B cell (primary cell): Measurements from ENCODE around the gene FAAH2. TPM values are rescaled to one million over a fixed set of nuclear protein-coding genes. Genes with fewer than 3 reads are reported as not detected.
A peak's percentile ranks its signal among the peaks of the same experiment; 100 is the strongest.

ENCODE experiments used
- ATAC-seq: fragments of 200-7000 bp; cut with Tn5 transposase; one replicate; pipeline ENCODE4 v1.10.0; 2021; ENCODE audit warnings: low read depth, mild to moderate bottlenecking, moderate number of reproducible peaks, moderate library complexity
- CTCF ChIA-PET: fragments of 350-600 bp; sonication (Branson Sonifier 250); formaldehyde crosslinking; loops from one replicate; lab custom pipeline; 2021; ENCODE audit warnings: antibody characterized with exemption, inconsistent platforms; lab: Charles Lee
- POLR2A ChIA-PET: fragments of 350-600 bp; sonication (Branson Sonifier 250); formaldehyde crosslinking; loops from one replicate; lab custom pipeline; 2021; ENCODE audit warnings: antibody characterized with exemption; lab: Charles Lee
- DNase-seq: peaks from one replicate; pipeline ENCODE4 v3.0.0; 2013
- H2AFZ ChIP-seq: 2 replicates; pipeline ENCODE4 v1.6.1; 2012; ENCODE audit warnings: mild to moderate bottlenecking, low read depth, low read length; ENCODE audit not compliant: insufficient read depth, poor library complexity, severe bottlenecking
- H3K27ac ChIP-seq, 2 donors: 1 replicate in 1 of 2; 2 replicates in 1 of 2; pipeline ENCODE4 v1.5.1; 2012 to 2013; ENCODE audit warnings: low read length in 2 of 2, mild to moderate bottlenecking in 2 of 2, moderate library complexity in 1 of 2
- H3K27me3 ChIP-seq, 4 experiments: fragments of 200-600 bp in 1 of 4; sonication (generic) in 1 of 4; replicated peaks in 1 of 4; 1 replicate in 2 of 4; 2 replicates in 2 of 4; pipeline versions ENCODE4 v1.6.1 to v1.7.0; 2013 to 2016; ENCODE audit warnings: low read length in 3 of 4, mild to moderate bottlenecking in 2 of 4, mixed read lengths in 1 of 4, moderate library complexity in 1 of 4; ENCODE audit not compliant: insufficient read depth in 4 of 4, control insufficient read depth in 3 of 4; ENCODE audit errors: control extremely low read depth in 1 of 4
- H3K36me3 ChIP-seq, 2 experiments: replicated peaks in 1 of 2; 1 replicate in 1 of 2; 2 replicates in 1 of 2; pipeline versions ENCODE4 v1.6.1 to v1.7.1; 2013; ENCODE audit warnings: low read length in 1 of 2; ENCODE audit not compliant: insufficient read depth in 2 of 2, control insufficient read depth in 1 of 2; ENCODE audit errors: control extremely low read depth in 1 of 2, extremely low read depth in 1 of 2
- H3K4me1 ChIP-seq, 2 donors: fragments of 200-600 bp in 1 of 2; sonication (generic) in 1 of 2; 1 replicate in 1 of 2; 2 replicates in 1 of 2; pipeline versions ENCODE4 v1.5.1 to v1.6.1; 2013 to 2017; ENCODE audit warnings: low read length in 2 of 2; ENCODE audit not compliant: control insufficient read depth in 2 of 2, insufficient read depth in 2 of 2
- H3K4me2 ChIP-seq: replicated peaks from 2 replicates; pipeline ENCODE3; 2012; ENCODE audit warnings: mild to moderate bottlenecking, low read depth, low read length; ENCODE audit not compliant: poor library complexity, severe bottlenecking
- H3K4me3 ChIP-seq, 5 experiments: fragments of 200-600 bp in 1 of 5; sonication (generic) in 1 of 5; 1 replicate in 3 of 5; 2 replicates in 2 of 5; pipeline versions ENCODE4 v1.5.1 to v1.7.0; 2011 to 2016; ENCODE audit warnings: low read length in 4 of 5, mild to moderate bottlenecking in 4 of 5, low read depth in 2 of 5, control low read depth in 1 of 5, moderate library complexity in 1 of 5; ENCODE audit not compliant: insufficient read depth in 1 of 5; ENCODE audit errors: control extremely low read depth in 1 of 5, extremely low read depth in 1 of 5
- H3K79me2 ChIP-seq: fragments of 200-600 bp; sonication (generic); one replicate; pipeline ENCODE4 v1.6.0; 2016; ENCODE audit warnings: low read length; ENCODE audit not compliant: control insufficient read depth, insufficient read depth
- H3K9ac ChIP-seq: fragments of 200-600 bp; sonication (generic); 2 replicates; pipeline ENCODE4 v1.6.1; 2017; ENCODE audit warnings: mild to moderate bottlenecking, low read length, moderate library complexity
- H3K9me3 ChIP-seq, 3 donors: one replicate each; pipeline versions ENCODE4 v1.6.1 to v1.7.1; 2013; ENCODE audit warnings: low read length in 2 of 3; ENCODE audit not compliant: control insufficient read depth in 2 of 3, insufficient read depth in 1 of 3; ENCODE audit errors: control extremely low read depth in 1 of 3
- H4K20me1 ChIP-seq: 2 replicates; pipeline ENCODE4 v1.6.0; 2012; ENCODE audit warnings: mild to moderate bottlenecking, low read length; ENCODE audit not compliant: insufficient read depth, control insufficient read depth, poor library complexity, severe bottlenecking
- H3K27ac Mint-ChIP-seq: one replicate; pipeline ENCODE4 v1.8.0; 2021; ENCODE audit warnings: mixed read lengths
- H3K27me3 Mint-ChIP-seq: one replicate; pipeline ENCODE4 v1.8.0; 2021; ENCODE audit warnings: mixed read lengths
- H3K4me1 Mint-ChIP-seq: one replicate; pipeline ENCODE4 v1.8.0; 2021; ENCODE audit warnings: mixed read lengths
- H3K4me3 Mint-ChIP-seq: one replicate; pipeline ENCODE4 v1.8.0; 2021; ENCODE audit warnings: mixed read lengths
- H3K9me3 Mint-ChIP-seq: one replicate; pipeline ENCODE4 v1.8.0; 2022; ENCODE audit warnings: mixed read lengths; ENCODE audit not compliant: insufficient read depth
- EZH2 ChIP-seq: IDR thresholded peaks from 2 replicates; pipeline ENCODE4 v1.6.1; 2012; ENCODE audit warnings: borderline replicate concordance, low read depth, mild to moderate bottlenecking, moderate library complexity, low read length; ENCODE audit not compliant: insufficient read depth, poor library complexity, severe bottlenecking
- WGBS: methylation state at CpG from one replicate; pipeline ENCODE4 v1.1.5; 2013; ENCODE audit warnings: missing lambda C conversion rate; ENCODE audit not compliant: insufficient coverage; 5-methylcytosine and 5-hydroxymethylcytosine counted together
- intact Hi-C: fragments of 100-400 bp; cut with micrococcal nuclease; formaldehyde crosslinking; loops from one replicate; pipeline ENCODE4 v1.10.0; 2022
- polyA plus RNA-seq: library from polyadenylated mRNA; depleted of rRNA; stranded (reverse); fragments of >200 nt; gene quantifications from 2 replicates; pipeline ENCODE4 v1.2.3, GENCODE V29; 2012
- total RNA-seq, 2 donors: library from RNA; stranded (reverse); fragments of 120-200 nt in 1 of 2; gene quantifications; 1 replicate in 1 of 2; 2 replicates in 1 of 2; pipeline versions ENCODE4 v1.2.3 to v1.2.4, GENCODE V29; 2013 to 2022
- TF ChIP-seq, protein P1 (sequence below): fragments of 200-600 bp; IDR thresholded peaks from one replicate; pipeline ENCODE4 v1.8.0; 2022; ENCODE audit warnings: antibody characterized with exemption, mild to moderate bottlenecking

FAAH2 gene
- total and polyA plus RNA-seq, 2 donors (not counting 1 experiment from before 2014, with no cell fraction given), result 0.85 to 18.0 TPM

DNA sequence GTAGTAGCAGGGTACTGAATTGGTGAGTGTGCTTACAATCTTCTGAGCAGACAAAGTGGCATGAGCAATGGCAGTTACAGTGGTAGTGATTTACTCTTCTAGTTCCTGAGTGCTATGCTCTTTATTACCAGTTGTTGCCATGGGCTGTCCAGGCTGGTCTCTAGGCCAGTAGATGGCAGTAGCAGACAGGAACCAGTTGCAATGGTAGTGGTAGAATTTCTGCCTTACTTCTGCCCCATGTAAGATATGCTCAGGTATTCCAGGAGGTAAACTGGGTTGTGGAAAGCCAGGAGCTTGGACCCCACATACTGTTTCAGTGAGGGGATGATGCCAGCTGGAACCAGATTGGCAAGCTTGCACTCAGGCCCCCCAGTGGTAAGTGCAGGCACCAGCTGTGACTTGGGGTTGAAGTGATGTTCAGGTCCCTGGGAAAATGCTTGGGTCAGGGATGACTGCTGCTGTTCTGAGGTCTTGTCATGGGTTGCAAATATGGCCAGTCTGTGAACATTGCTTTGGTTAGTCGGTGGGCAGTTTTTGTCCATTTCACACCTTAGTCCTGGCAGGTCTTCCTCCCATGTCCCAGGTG, 242.3 kb downstream of the FAAH2 start:
- Histone ChIP-seq H3K79me2 (no peaks in the 10 kb centered on the region), H3K4me1 (no peaks in the 10 kb centered on the region), H3K4me3 (no peak overlapping the region), H3K27ac (no peak overlapping the region), H3K9ac (no peak overlapping the region), H3K27me3 (no peaks in the 10 kb centered on the region), H3K4me2 (no peak overlapping the region), H4K20me1 (no peaks in the 10 kb centered on the region), H2AFZ (no peak overlapping the region), H3K9me3 (no peaks in the 10 kb centered on the region), H3K36me3 (no peaks in the 10 kb centered on the region)
- Mint-ChIP-seq H3K4me1 (no peaks in the 10 kb centered on the region), H3K27me3 (peaks cover 3% of the 10 kb centered on the region), H3K4me3 (no peak overlapping the region), H3K27ac (no peak overlapping the region), H3K9me3 (peaks cover 2% of the 10 kb centered on the region)
- TF ChIP-seq, protein P1, sequence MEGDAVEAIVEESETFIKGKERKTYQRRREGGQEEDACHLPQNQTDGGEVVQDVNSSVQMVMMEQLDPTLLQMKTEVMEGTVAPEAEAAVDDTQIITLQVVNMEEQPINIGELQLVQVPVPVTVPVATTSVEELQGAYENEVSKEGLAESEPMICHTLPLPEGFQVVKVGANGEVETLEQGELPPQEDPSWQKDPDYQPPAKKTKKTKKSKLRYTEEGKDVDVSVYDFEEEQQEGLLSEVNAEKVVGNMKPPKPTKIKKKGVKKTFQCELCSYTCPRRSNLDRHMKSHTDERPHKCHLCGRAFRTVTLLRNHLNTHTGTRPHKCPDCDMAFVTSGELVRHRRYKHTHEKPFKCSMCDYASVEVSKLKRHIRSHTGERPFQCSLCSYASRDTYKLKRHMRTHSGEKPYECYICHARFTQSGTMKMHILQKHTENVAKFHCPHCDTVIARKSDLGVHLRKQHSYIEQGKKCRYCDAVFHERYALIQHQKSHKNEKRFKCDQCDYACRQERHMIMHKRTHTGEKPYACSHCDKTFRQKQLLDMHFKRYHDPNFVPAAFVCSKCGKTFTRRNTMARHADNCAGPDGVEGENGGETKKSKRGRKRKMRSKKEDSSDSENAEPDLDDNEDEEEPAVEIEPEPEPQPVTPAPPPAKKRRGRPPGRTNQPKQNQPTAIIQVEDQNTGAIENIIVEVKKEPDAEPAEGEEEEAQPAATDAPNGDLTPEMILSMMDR, result no peak
- TF ChIP-seq EZH2, result no peak
- no peak for ATAC-seq
- 86% methylated on average over 1 of the region's 1 CpG for WGBS
- POLR2A ChIA-PET, result no interaction called here
- peak; percentile 1 for DNase-seq
- intact Hi-C loops, result no loop called here
- CTCF ChIA-PET, result no interaction called here

Other genes with a start within 250 kb of the FAAH2 start
- gene SPIN2B, start 165.2 kb upstream of the FAAH2 start, total RNA-seq, result 23.5 and 29.7 TPM in 2 replicates
- gene SPIN2B, start 165.2 kb upstream of the FAAH2 start, polyA plus RNA-seq, result 9.4 and 11.3 TPM in 2 replicates
- gene SPIN2A, start 149.3 kb upstream of the FAAH2 start, total RNA-seq, result 3.3 and 3.7 TPM in 2 replicates
- 0.91 and 1.4 TPM in 2 replicates for gene SPIN2A, start 149.3 kb upstream of the FAAH2 start, polyA plus RNA-seq